WTC11 (cell line): ENCODE measurements around the gene PARL. TPM values are rescaled to one million over a fixed set of nuclear protein-coding genes. Genes with fewer than 3 reads are reported as not detected.
A peak's percentile ranks its signal among the peaks of the same experiment; 100 is the strongest.

ENCODE experiments used
- ATAC-seq: fragments of 200-7000 bp; cut with Tn5 transposase; 2 replicates; pipeline ENCODE4 v1.10.0; 2021; ENCODE audit warnings: mild to moderate bottlenecking, moderate library complexity
- CTCF ChIA-PET: fragments of 300-600 bp; sonication (Branson Sonifier 250); formaldehyde crosslinking; loops from one replicate; lab custom pipeline; 2021; ENCODE audit warnings: antibody characterized with exemption; lab: Charles Lee
- POLR2A ChIA-PET: fragments of 350-600 bp; sonication (Branson Sonifier 250); formaldehyde crosslinking; loops from one replicate; lab custom pipeline; 2021; ENCODE audit warnings: antibody characterized with exemption; lab: Charles Lee
- DNase-seq: peaks from one replicate; pipeline ENCODE4 v3.0.0; 2021; ENCODE audit warnings: low spot score
- H3K27ac Mint-ChIP-seq: 2 replicates; pipeline ENCODE4 v1.8.0; 2021; ENCODE audit warnings: mixed read lengths
- H3K27me3 Mint-ChIP-seq: 2 replicates; pipeline ENCODE4 v1.8.0; 2021; ENCODE audit warnings: low read depth, mild to moderate bottlenecking, moderate library complexity, mixed read lengths
- H3K36me3 Mint-ChIP-seq: 2 replicates; pipeline ENCODE4 v1.8.0; 2021; ENCODE audit warnings: mixed read lengths
- H3K4me1 Mint-ChIP-seq: 2 replicates; pipeline ENCODE4 v1.8.0; 2022; ENCODE audit warnings: mixed read lengths
- H3K4me3 Mint-ChIP-seq: 2 replicates; pipeline ENCODE4 v1.8.0; 2021; ENCODE audit warnings: mild to moderate bottlenecking, moderate library complexity, mixed read lengths
- H3K9me3 Mint-ChIP-seq: 2 replicates; pipeline ENCODE4 v1.8.0; 2021; ENCODE audit warnings: mixed read lengths
- AFF4 ChIP-seq: sonication (generic); formaldehyde crosslinking; IDR thresholded peaks from 2 replicates; pipeline ENCODE4 v1.8.1; 2023; ENCODE audit warnings: mild to moderate bottlenecking, missing genetic modification reagents, borderline replicate concordance
- ATF6 ChIP-seq: sonication (generic); formaldehyde crosslinking; IDR thresholded peaks from 2 replicates; pipeline ENCODE4 v1.8.1; 2023; ENCODE audit warnings: mild to moderate bottlenecking, missing genetic modification reagents
- EMX1 ChIP-seq: fragments of 250-450 bp; sonication (Bioruptor Pico); IDR thresholded peaks from 2 replicates; pipeline ENCODE4 v1.8.0; 2021; ENCODE audit warnings: mild to moderate bottlenecking
- ERG ChIP-seq: fragments of 250-450 bp; sonication (Bioruptor Pico); IDR thresholded peaks from 2 replicates; pipeline ENCODE4 v1.8.0; 2021; ENCODE audit warnings: mild to moderate bottlenecking
- FOXK1 ChIP-seq: sonication (generic); formaldehyde crosslinking; IDR thresholded peaks from 2 replicates; pipeline ENCODE4 v1.8.0; 2022; ENCODE audit warnings: mild to moderate bottlenecking, moderate library complexity, missing genetic modification reagents
- GABPB1 ChIP-seq: sonication (generic); formaldehyde crosslinking; IDR thresholded peaks from 2 replicates; pipeline ENCODE4 v1.8.1; 2023; ENCODE audit warnings: mild to moderate bottlenecking, missing genetic modification reagents
- GRHL2 ChIP-seq: fragments of 250-450 bp; sonication (Bioruptor Pico); IDR thresholded peaks from 2 replicates; pipeline ENCODE4 v1.8.0; 2022; ENCODE audit warnings: mild to moderate bottlenecking, moderate library complexity; ENCODE audit not compliant: insufficient replicate concordance, severe bottlenecking
- IRF1 ChIP-seq: sonication (generic); formaldehyde crosslinking; IDR thresholded peaks from 2 replicates; pipeline ENCODE4 v1.8.0; 2023; ENCODE audit warnings: missing genetic modification reagents
- IRF2 ChIP-seq: sonication (generic); formaldehyde crosslinking; IDR thresholded peaks from 2 replicates; pipeline ENCODE4 v1.8.0; 2022; ENCODE audit warnings: low read depth, missing genetic modification reagents, borderline replicate concordance
- MLX ChIP-seq: sonication (generic); formaldehyde crosslinking; IDR thresholded peaks from 2 replicates; pipeline ENCODE4 v1.8.1; 2023; ENCODE audit warnings: mild to moderate bottlenecking, missing genetic modification reagents, moderate library complexity
- NR2C2 ChIP-seq: sonication (generic); formaldehyde crosslinking; IDR thresholded peaks from 2 replicates; pipeline ENCODE4 v1.8.0; 2022; ENCODE audit warnings: mild to moderate bottlenecking, missing genetic modification reagents
- TEAD4 ChIP-seq: sonication (generic); formaldehyde crosslinking; IDR thresholded peaks from 2 replicates; pipeline ENCODE4 v1.8.0; 2022; ENCODE audit warnings: mild to moderate bottlenecking, missing genetic modification reagents
- ZNF138 ChIP-seq: sonication (generic); formaldehyde crosslinking; conservative IDR thresholded peaks from 2 replicates; pipeline ENCODE4 v1.8.1; 2022; ENCODE audit warnings: mild to moderate bottlenecking, moderate library complexity, missing genetic modification reagents
- ZNF425 ChIP-seq: fragments of 250-450 bp; sonication (Bioruptor Pico); conservative IDR thresholded peaks from 2 replicates; pipeline ENCODE4 v1.9.0; 2021; ENCODE audit warnings: mild to moderate bottlenecking
- total RNA-seq: library from RNA; stranded (reverse); gene quantifications from 3 replicates; pipeline ENCODE4 v1.2.3, GENCODE V29; 2021

PARL gene
- total RNA-seq, 1 experiment from 2014 or later: 93.5 TPM

GRCh38 chr3:183810643-183811594, 73.8 kb downstream of the PARL start:
- ChIA-PET POLR2A (no interaction called here), CTCF (no interaction called here)
- TF ChIP-seq TEAD4: no peak
- TF ChIP-seq ATF6 (CRISPR knock-in tag): no peak
- TF ChIP-seq ZNF138 (CRISPR knock-in tag): no peak
- no peak for TF ChIP-seq GABPB1 (CRISPR knock-in tag)
- TF ChIP-seq EMX1 (CRISPR knock-in tag): no peak
- TF ChIP-seq ZNF425: no peak
- TF ChIP-seq FOXK1 (CRISPR knock-in tag): no peak
- TF ChIP-seq IRF1 (CRISPR knock-in tag): no peak
- Mint-ChIP-seq H3K36me3 (peaks cover 61% of the 10 kb centered on the region), H3K27ac (peak overlapping the region; percentile 65; the same call in 1 of the 2 replicates), H3K9me3 (no peaks in the 10 kb centered on the region), H3K4me1 (no peaks in the 10 kb centered on the region), H3K27me3 (no peaks in the 10 kb centered on the region), H3K4me3 (no peak overlapping the region)
- DNase-seq (no peak), ATAC-seq (no peak)

GRCh38 chr3:183809270-183809669, 75.4 kb downstream of the PARL start:
- ChIA-PET CTCF (no interaction called here), POLR2A (interaction anchor here (0.5 kb wide), 1 partner anchor 110 kb away, joined by 6 read pairs; no protein-coding TSS in a partner anchor)
- H3K4me1 Mint-ChIP-seq: no peaks in the 10 kb centered on the region
- TF ChIP-seq ERG (CRISPR knock-in tag): no peak
- TF ChIP-seq NR2C2 (CRISPR knock-in tag): no peak
- TF ChIP-seq GABPB1 (CRISPR knock-in tag): no peak
- no peak for TF ChIP-seq GRHL2 (CRISPR knock-in tag)
- TF ChIP-seq MLX (CRISPR knock-in tag): no peak
- no peak for TF ChIP-seq IRF2 (CRISPR knock-in tag)
- H3K27me3 Mint-ChIP-seq: no peaks in the 10 kb centered on the region
- ATAC-seq (no peak), DNase-seq (no peak)
- peaks cover 70% of the 10 kb centered on the region for H3K36me3 Mint-ChIP-seq
- H3K4me3 Mint-ChIP-seq: no peak overlapping the region
- no peaks in the 10 kb centered on the region for H3K9me3 Mint-ChIP-seq
- no peak overlapping the region for H3K27ac Mint-ChIP-seq

- Mint-ChIP-seq H3K27ac (no peak overlapping the region), H3K4me1 (no peaks in the 10 kb centered on the region), H3K4me3 (no peak overlapping the region), H3K27me3 (no peaks in the 10 kb centered on the region), H3K36me3 (peaks cover 79% of the 10 kb centered on the region), H3K9me3 (no peaks in the 10 kb centered on the region)
- POLR2A ChIA-PET: no interaction called here
- CTCF ChIA-PET: no interaction called here
- ATAC-seq: no peak
- no peak for DNase-seq
- TF ChIP-seq EMX1 (CRISPR knock-in tag): no peak
- no peak for TF ChIP-seq ZNF138 (CRISPR knock-in tag)
- TF ChIP-seq AFF4 (CRISPR knock-in tag): no peak
- TF ChIP-seq ZNF425: no peak
Observed at GRCh38 chr3:183808355-183808754, 76.3 kb downstream of the PARL start.
